ENCODE results near the gene FLVCR2. TPM values are rescaled to one million over a fixed set of nuclear protein-coding genes. Genes with fewer than 3 reads are reported as not detected.

Gene FLVCR2
- total RNA-seq, 1 donor from 2014 or later = 1.7 TPM

DNA sequence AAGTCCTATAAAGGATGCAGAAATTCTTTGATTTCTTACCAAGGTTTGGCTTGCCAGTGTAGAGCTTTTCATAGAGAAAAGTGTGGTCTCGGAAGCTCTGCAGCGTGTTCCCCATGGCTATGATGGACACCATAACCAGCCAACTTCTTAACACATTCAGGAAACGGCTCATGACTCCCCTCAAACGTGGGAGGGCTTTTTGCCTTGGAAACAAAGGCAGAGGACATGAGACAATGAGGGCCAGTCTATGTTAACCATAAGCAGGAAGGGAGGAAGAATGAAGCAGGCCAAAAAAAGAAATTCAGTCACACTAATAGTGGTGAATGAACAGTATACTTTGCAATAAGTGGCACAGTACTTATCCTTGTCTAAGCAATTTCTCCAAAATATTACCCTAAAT is 78.9 kb downstream of the FLVCR2 start:
- Mint-ChIP-seq H3K36me3 (ENCODE audit: low read depth) (peaks cover 2% of the 10 kb centered on the region), H3K4me1 (ENCODE audit: low read depth) (peaks cover 23% of the 10 kb centered on the region), H3K4me3 (ENCODE audit: unreplicated experiment) (no peak overlapping the region), H3K27ac (ENCODE audit: unreplicated experiment) (no peak overlapping the region), H3K9me3 (ENCODE audit: low read depth) (no peaks in the 10 kb centered on the region), H3K27me3 (ENCODE audit: low read depth) (no peaks in the 10 kb centered on the region)
- TF ChIP-seq, protein P1, sequence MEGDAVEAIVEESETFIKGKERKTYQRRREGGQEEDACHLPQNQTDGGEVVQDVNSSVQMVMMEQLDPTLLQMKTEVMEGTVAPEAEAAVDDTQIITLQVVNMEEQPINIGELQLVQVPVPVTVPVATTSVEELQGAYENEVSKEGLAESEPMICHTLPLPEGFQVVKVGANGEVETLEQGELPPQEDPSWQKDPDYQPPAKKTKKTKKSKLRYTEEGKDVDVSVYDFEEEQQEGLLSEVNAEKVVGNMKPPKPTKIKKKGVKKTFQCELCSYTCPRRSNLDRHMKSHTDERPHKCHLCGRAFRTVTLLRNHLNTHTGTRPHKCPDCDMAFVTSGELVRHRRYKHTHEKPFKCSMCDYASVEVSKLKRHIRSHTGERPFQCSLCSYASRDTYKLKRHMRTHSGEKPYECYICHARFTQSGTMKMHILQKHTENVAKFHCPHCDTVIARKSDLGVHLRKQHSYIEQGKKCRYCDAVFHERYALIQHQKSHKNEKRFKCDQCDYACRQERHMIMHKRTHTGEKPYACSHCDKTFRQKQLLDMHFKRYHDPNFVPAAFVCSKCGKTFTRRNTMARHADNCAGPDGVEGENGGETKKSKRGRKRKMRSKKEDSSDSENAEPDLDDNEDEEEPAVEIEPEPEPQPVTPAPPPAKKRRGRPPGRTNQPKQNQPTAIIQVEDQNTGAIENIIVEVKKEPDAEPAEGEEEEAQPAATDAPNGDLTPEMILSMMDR (IDR thresholded peaks at IDR 0.05) = no peak
- DNase-seq (ENCODE audit: low spot score) = no peak

DNA sequence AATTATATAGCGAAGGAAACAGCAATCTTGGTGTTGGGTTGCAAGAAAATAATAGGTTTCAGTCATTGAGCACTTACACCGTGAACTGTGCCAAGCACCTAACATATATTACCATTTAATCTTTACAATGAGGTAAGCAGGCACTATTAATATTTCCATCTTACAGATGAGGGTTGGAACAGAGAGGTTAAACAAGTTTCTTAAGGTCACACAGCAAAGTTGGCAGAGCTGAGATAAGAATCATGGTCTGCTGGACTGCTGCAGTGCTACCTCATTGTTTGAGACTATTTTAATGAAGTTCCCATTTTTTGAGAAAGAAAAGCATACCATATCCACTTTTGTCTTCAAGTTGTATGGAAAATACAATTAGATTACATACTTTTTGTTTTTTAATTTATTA is 80.5 kb downstream of the FLVCR2 start:
- Mint-ChIP-seq H3K27me3 (ENCODE audit: low read depth) (no peaks in the 10 kb centered on the region), H3K27ac (ENCODE audit: unreplicated experiment) (no peak overlapping the region), H3K4me3 (ENCODE audit: unreplicated experiment) (no peak overlapping the region), H3K9me3 (ENCODE audit: low read depth) (no peaks in the 10 kb centered on the region), H3K4me1 (ENCODE audit: low read depth) (peaks cover 28% of the 10 kb centered on the region), H3K36me3 (ENCODE audit: low read depth) (no peaks in the 10 kb centered on the region)
- DNase-seq (ENCODE audit: low spot score) = no peak
- TF ChIP-seq, protein P1 (IDR thresholded peaks at IDR 0.05) = no peak

DNA sequence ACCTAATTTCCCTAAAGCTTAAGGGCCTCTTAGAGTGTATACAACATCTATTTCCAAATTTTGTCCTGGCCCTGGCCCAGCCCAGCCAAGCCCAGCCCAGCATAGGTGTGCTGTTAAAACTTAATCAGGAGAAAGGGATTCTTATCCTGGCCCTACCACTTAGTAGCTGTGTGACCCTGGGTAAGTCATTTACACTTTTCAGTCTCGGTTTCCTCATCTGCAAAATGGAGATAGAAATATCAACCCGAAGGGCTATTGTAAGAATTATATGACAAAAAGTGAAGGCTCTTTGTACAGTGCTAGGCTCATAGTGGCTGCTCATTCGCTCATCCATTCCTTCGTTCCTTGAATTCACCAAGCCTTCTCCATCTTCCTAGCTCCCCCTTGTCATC is 81.8 kb downstream of the FLVCR2 start:
- Mint-ChIP-seq H3K4me3 (ENCODE audit: unreplicated experiment) (peak overlapping the region; percentile 100), H3K9me3 (ENCODE audit: low read depth) (no peaks in the 10 kb centered on the region), H3K36me3 (ENCODE audit: low read depth) (peaks cover 3% of the 10 kb centered on the region), H3K27ac (ENCODE audit: unreplicated experiment) (peak overlapping the region; percentile 87), H3K4me1 (ENCODE audit: low read depth) (peaks cover 27% of the 10 kb centered on the region), H3K27me3 (ENCODE audit: low read depth) (no peaks in the 10 kb centered on the region)
- DNase-seq (ENCODE audit: low spot score) = no peak
- TF ChIP-seq, protein P1 (IDR thresholded peaks at IDR 0.05) = no peak

DNA sequence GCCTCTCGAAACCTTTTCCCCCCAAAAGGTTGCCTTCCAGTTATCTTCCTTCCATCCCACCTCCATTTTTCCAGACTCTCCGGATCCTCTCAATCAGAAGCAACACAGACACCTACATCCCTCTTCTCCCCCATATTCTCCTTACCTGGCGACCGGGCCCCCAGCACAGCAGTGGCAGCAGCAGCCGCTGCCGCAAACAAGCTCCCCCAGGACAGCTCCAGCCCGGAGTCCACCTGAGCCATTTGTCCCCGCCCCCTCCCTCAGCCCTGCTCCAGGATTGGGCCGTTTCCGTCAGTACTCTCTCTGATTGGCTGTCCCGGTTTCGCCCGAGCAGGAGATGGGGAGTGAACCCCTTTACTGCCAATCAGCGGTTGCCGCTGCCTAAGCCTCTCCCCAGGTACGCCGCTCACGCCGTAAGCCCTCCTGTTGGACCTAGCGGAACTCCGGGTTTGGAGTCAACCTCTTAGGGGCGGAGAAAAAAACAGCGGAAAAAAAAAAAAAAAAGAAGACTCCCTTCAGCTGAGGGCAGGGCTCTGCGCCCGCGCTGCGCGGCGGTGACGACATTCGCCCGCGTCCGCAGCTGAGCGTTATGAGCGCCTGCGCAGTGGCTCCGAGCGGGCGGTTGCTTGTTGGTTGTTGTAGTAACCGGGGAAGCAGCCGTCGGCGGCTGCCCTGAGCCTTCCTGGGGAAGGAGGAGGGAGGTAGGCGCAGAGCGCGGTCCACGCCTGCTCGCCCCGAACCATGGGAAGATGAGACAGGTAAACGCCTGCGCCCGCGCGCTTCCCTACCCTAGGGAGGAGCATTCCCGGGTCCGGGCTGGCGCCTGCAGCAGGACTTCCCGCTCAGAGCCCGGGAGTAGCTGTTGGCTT is 82.4 kb downstream of the FLVCR2 start, which contains the start of the genes ERG28 and TTLL5:
ERG28 (minus strand) TSS at position 247 of the 869 bp plus-strand sequence. CDS start 3,374 bp downstream, outside the sequence.
TTLL5 (plus strand) TSS at position 617 of the 869 bp plus-strand sequence. CDS start 1,904 bp downstream, outside the sequence.
- Mint-ChIP-seq H3K4me1 (ENCODE audit: low read depth) (peaks cover 27% of the 10 kb centered on the region), H3K27me3 (ENCODE audit: low read depth) (no peaks in the 10 kb centered on the region), H3K36me3 (ENCODE audit: low read depth) (peaks cover 3% of the 10 kb centered on the region)

DNA sequence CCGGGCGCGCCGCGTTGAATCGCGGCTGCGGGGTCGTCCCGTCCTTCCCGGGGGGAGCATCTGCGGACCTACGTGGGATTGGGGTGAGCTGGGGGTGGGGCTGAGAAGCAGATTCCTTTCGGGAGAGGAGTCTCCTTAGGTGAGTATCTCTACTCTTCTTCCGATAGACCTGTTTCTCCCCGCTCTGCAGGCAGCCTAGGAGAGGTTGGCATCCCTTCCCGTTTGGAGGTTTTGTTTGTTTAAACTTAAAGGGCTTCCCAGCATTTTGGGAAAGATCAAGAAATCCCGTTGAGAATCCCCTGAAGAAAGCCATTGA is 83.0 kb downstream of the FLVCR2 start:
- TF ChIP-seq, protein P1 (IDR thresholded peaks at IDR 0.05) = no peak
- DNase-seq (ENCODE audit: low spot score) = no peak
- peaks cover 3% of the 10 kb centered on the region for H3K36me3 Mint-ChIP-seq (ENCODE audit: low read depth)
- peaks cover 27% of the 10 kb centered on the region for H3K4me1 Mint-ChIP-seq (ENCODE audit: low read depth)
- H3K27me3 Mint-ChIP-seq (ENCODE audit: low read depth) = no peaks in the 10 kb centered on the region
- H3K4me3 Mint-ChIP-seq (ENCODE audit: unreplicated experiment) = peak overlapping the region; percentile 100
- no peaks in the 10 kb centered on the region for H3K9me3 Mint-ChIP-seq (ENCODE audit: low read depth)
- peak overlapping the region; percentile 87 for H3K27ac Mint-ChIP-seq (ENCODE audit: unreplicated experiment)

More for the DNA sequence above, 82.4 kb downstream of the FLVCR2 start, which contains the start of the genes ERG28 and TTLL5:
- TF ChIP-seq, protein P1 (IDR thresholded peaks at IDR 0.05) = no peak
- H3K9me3 Mint-ChIP-seq (ENCODE audit: low read depth) = no peaks in the 10 kb centered on the region
- peak; percentile 99 for DNase-seq (ENCODE audit: low spot score)
- H3K27ac Mint-ChIP-seq (ENCODE audit: unreplicated experiment) = peak within 1 kb of the TSS; percentile 87
- peak within 1 kb of the TSS; percentile 100 for H3K4me3 Mint-ChIP-seq (ENCODE audit: unreplicated experiment)

Measured in chondrocyte (in vitro differentiated cells).